Left lung (tissue), 10 donors: ENCODE measurements around the gene AUTS2. TPM values are rescaled to one million over a fixed set of nuclear protein-coding genes. Genes with fewer than 3 reads are reported as not detected.

Experiments
- ATAC-seq: fragments of 200-7000 bp; cut with Tn5 transposase; one replicate; pipeline ENCODE4 v1.9.1; 2020; ENCODE audit warnings: moderate library complexity
- DNase-seq, 4 donors: peaks; one replicate each; pipeline ENCODE4 v3.0.0-alpha.2; 2013 to 2020
- H3K27ac ChIP-seq, 2 donors: fragments of 200-600 bp; sonication (generic) in 1 of 2; one replicate each; pipeline versions ENCODE4 v1.5.0 to v1.8.0; 2020 to 2021
- H3K27me3 ChIP-seq, 2 donors: fragments of 200-600 bp; sonication (generic) in 1 of 2; one replicate each; pipeline versions ENCODE4 v1.5.0 to v1.8.0; 2020 to 2021
- H3K36me3 ChIP-seq, 2 donors: fragments of 200-600 bp; sonication (generic) in 1 of 2; one replicate each; pipeline versions ENCODE4 v1.5.0 to v1.8.0; 2020 to 2021
- H3K4me1 ChIP-seq, 2 donors: fragments of 200-600 bp; one replicate each; pipeline ENCODE4 v1.8.0; 2021
- H3K4me3 ChIP-seq, 2 donors: fragments of 200-600 bp; sonication (generic) in 1 of 2; one replicate each; pipeline versions ENCODE4 v1.5.0 to v1.8.0; 2020 to 2021; ENCODE audit warnings: mild to moderate bottlenecking in 1 of 2
- H3K9me3 ChIP-seq, 2 donors: fragments of 200-600 bp; sonication (generic) in 1 of 2; one replicate each; pipeline versions ENCODE4 v1.5.0 to v1.8.0; 2020 to 2021
- intact Hi-C, 2 donors: fragments of 100-400 bp; cut with DNase I; formaldehyde crosslinking; loops; one replicate each; pipeline versions ENCODE4 v1.11.2 to v1.14.2; 2022
- polyA plus RNA-seq, 6 donors: library from polyadenylated mRNA; unstranded; fragments of 120-200 nt; gene quantifications; one replicate each; pipeline ENCODE4 v1.2.1, GENCODE V29; 2013; ENCODE audit not compliant: insufficient read length in 6 of 6
- total RNA-seq, 2 donors: library from RNA; stranded (reverse); fragmentation: NEBNext Ultra II Directional; extraction: Animal tissue kit (Norgen Biotek cat#: 25700); gene quantifications; one replicate each; pipeline ENCODE4 v1.2.1, GENCODE V29; 2021
- TF ChIP-seq, protein P1 (sequence below), 2 donors: fragments of 200-600 bp; sonication (generic) in 1 of 2; IDR thresholded peaks; one replicate each; pipeline versions ENCODE4 v1.5.0 to v1.8.0; 2021; ENCODE audit warnings: antibody characterized with exemption in 2 of 2
- donor health status: DM: no; HTN: yes; CAD: no.
- donor health status: DM: no; HTN: no; CAD: no.

AUTS2 gene
- total and polyA plus RNA-seq, 8 donors: 40.4 to 119 (median 103) TPM

DNA sequence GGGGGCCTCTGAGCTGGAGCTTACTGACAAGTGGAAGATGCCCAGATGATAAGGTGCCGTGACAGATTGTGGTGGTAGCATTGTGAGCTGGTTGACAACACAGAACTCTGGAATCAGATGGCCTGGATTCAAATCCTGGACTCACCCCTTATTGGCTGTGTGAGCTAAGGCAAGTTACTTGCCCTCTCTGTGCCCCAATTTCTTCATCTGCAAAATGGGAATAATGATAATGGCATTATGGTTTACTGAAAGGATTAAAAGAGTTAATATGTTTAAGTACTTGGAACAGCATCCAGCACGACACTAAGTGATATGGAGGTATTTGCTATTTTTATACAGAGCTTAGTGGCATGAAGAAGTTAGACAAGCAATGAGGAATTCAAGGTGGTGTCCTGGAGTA is 1067.7 kb downstream of the AUTS2 start:
- no peak for ATAC-seq
- no peaks in the 10 kb centered on the region for H3K9me3 ChIP-seq

DNA sequence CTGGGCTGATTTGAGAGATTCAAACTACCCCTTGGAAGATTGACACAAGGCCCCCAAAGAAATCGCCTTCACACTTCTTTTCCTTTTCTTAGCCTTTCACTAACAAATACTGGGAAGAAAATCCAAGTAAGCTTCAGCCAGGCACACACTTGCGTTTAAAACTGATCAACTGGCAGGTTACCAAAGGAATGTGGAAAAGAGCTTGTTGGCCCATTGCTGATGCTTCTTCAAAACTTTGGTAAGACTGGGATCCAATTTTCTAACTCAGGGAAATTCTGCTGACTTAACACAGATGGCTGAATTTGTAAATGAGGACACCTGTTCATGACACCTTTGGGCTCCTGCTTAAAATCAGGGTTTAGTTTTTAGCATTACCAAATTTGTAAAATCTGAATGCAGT is 1069.1 kb downstream of the AUTS2 start:
- H3K4me3 ChIP-seq: no peak overlapping the region
- intact Hi-C loops: no loop called here
- no peaks in the 10 kb centered on the region for H3K9me3 ChIP-seq
- H3K27me3 ChIP-seq: no peaks in the 10 kb centered on the region
- no peaks in the 10 kb centered on the region for H3K36me3 ChIP-seq
- DNase-seq: no peak
- H3K27ac ChIP-seq: no peak overlapping the region
- H3K4me1 ChIP-seq: no peaks in the 10 kb centered on the region
- no peak for ATAC-seq
- TF ChIP-seq, protein P1, sequence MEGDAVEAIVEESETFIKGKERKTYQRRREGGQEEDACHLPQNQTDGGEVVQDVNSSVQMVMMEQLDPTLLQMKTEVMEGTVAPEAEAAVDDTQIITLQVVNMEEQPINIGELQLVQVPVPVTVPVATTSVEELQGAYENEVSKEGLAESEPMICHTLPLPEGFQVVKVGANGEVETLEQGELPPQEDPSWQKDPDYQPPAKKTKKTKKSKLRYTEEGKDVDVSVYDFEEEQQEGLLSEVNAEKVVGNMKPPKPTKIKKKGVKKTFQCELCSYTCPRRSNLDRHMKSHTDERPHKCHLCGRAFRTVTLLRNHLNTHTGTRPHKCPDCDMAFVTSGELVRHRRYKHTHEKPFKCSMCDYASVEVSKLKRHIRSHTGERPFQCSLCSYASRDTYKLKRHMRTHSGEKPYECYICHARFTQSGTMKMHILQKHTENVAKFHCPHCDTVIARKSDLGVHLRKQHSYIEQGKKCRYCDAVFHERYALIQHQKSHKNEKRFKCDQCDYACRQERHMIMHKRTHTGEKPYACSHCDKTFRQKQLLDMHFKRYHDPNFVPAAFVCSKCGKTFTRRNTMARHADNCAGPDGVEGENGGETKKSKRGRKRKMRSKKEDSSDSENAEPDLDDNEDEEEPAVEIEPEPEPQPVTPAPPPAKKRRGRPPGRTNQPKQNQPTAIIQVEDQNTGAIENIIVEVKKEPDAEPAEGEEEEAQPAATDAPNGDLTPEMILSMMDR (IDR thresholded peaks at IDR 0.05): no peak

More for the DNA sequence above, 1067.7 kb downstream of the AUTS2 start:
- Histone ChIP-seq H3K4me1 (no peaks in the 10 kb centered on the region), H3K4me3 (no peak overlapping the region), H3K36me3 (no peaks in the 10 kb centered on the region), H3K27ac (no peak overlapping the region), H3K27me3 (no peaks in the 10 kb centered on the region)
- no peak for DNase-seq
- intact Hi-C loops: no loop called here
- TF ChIP-seq, protein P1 (IDR thresholded peaks at IDR 0.05): no peak

GRCh38 chr7:70668606-70669358 is 1070.5 kb downstream of the AUTS2 start:
- ATAC-seq: peak; percentile 85
- Histone ChIP-seq H3K27ac (no peak overlapping the region), H3K27me3 (no peaks in the 10 kb centered on the region), H3K9me3 (no peaks in the 10 kb centered on the region), H3K4me1 (no peaks in the 10 kb centered on the region), H3K4me3 (no peak overlapping the region), H3K36me3 (no peaks in the 10 kb centered on the region)
- intact Hi-C loops: no loop called here
- TF ChIP-seq, protein P1 (IDR thresholded peaks at IDR 0.05): no peak
- peak in 1 of 4 donors; percentile 16 for DNase-seq

- TF ChIP-seq, protein P1 (IDR thresholded peaks at IDR 0.05): no peak
- H3K27ac ChIP-seq: no peak overlapping the region
- no peaks in the 10 kb centered on the region for H3K4me1 ChIP-seq
- DNase-seq (no peak), ATAC-seq (no peak)
- no peaks in the 10 kb centered on the region for H3K36me3 ChIP-seq
- no peaks in the 10 kb centered on the region for H3K9me3 ChIP-seq
- intact Hi-C loops: no loop called here
- no peaks in the 10 kb centered on the region for H3K27me3 ChIP-seq
- H3K4me3 ChIP-seq: no peak overlapping the region
Measured at GRCh38 chr7:70669854-70670253, 1071.6 kb downstream of the AUTS2 start.

DNA sequence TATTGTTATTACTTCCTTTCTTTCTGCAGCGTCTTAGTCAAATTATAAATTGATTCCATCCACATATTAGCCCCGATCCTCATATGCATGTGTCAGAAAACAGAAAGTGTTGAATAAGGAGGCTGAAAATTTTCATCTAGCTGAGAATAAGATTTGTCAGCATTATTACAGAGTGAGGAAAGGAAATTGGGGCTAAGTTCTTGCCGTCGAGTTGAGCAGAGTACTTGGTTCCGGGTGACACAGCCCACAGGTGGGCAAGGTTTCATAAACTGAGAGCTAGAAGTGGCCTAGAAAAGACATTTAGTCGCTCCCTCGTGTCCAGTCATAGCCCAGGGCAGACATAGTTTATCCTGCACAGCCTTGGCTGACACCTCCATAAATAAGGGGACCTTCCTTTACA is 1072.0 kb downstream of the AUTS2 start:
- intact Hi-C loops: no loop called here
- no peaks in the 10 kb centered on the region for H3K4me1 ChIP-seq
- H3K9me3 ChIP-seq: no peaks in the 10 kb centered on the region
- TF ChIP-seq, protein P1 (IDR thresholded peaks at IDR 0.05): no peak
- no peaks in the 10 kb centered on the region for H3K27me3 ChIP-seq
- ATAC-seq (no peak), DNase-seq (no peak)
- H3K36me3 ChIP-seq: no peaks in the 10 kb centered on the region
- no peak overlapping the region for H3K4me3 ChIP-seq
- no peak overlapping the region for H3K27ac ChIP-seq
